ENCODE measurements around the gene ONECUT1. TPM values are rescaled to one million over a fixed set of nuclear protein-coding genes. Genes with fewer than 3 reads are reported as not detected.

ONECUT1 gene
- total RNA-seq, 1 donor from 2014 or later = not detected

- intact Hi-C loops (cut with micrococcal nuclease) = no loop called here
- H3K27me3 Mint-ChIP-seq (ENCODE audit: low read depth) = peaks cover 82% of the 10 kb centered on the region
- H3K9me3 Mint-ChIP-seq = no peaks in the 10 kb centered on the region
- H3K4me1 Mint-ChIP-seq (ENCODE audit: low read depth) = peaks cover 13% of the 10 kb centered on the region
- DNase-seq (ENCODE audit: low spot score) = no peak
- peaks cover 2% of the 10 kb centered on the region for H3K36me3 Mint-ChIP-seq (ENCODE audit: low read depth)
- H3K27ac Mint-ChIP-seq = no peak overlapping the region
- no peak overlapping the region for H3K4me3 Mint-ChIP-seq (ENCODE audit: low read depth)
Measured at GRCh38 chr15:52803108-52803466, 13.0 kb upstream of the ONECUT1 start.

GRCh38 chr15:52802110-52802509 lies 12.0 kb upstream of the ONECUT1 start:
- Mint-ChIP-seq H3K27me3 (ENCODE audit: low read depth) (peaks cover 81% of the 10 kb centered on the region), H3K27ac (no peak overlapping the region), H3K9me3 (no peaks in the 10 kb centered on the region), H3K4me3 (ENCODE audit: low read depth) (no peak overlapping the region), H3K4me1 (ENCODE audit: low read depth) (peaks cover 15% of the 10 kb centered on the region), H3K36me3 (ENCODE audit: low read depth) (peaks cover 2% of the 10 kb centered on the region)
- no peak for DNase-seq (ENCODE audit: low spot score)
- intact Hi-C loops (cut with micrococcal nuclease) = no loop called here

- no peak overlapping the region for H3K4me3 Mint-ChIP-seq (ENCODE audit: low read depth)
- peaks cover 81% of the 10 kb centered on the region for H3K27me3 Mint-ChIP-seq (ENCODE audit: low read depth)
- H3K9me3 Mint-ChIP-seq = no peaks in the 10 kb centered on the region
- H3K27ac Mint-ChIP-seq = no peak overlapping the region
- DNase-seq (ENCODE audit: low spot score) = no peak
- H3K36me3 Mint-ChIP-seq (ENCODE audit: low read depth) = peaks cover 2% of the 10 kb centered on the region
- peaks cover 19% of the 10 kb centered on the region for H3K4me1 Mint-ChIP-seq (ENCODE audit: low read depth)
- intact Hi-C loops (cut with micrococcal nuclease) = loop anchor here (2.0 kb wide), 1 partner anchor 17 kb away; no protein-coding TSS in a partner anchor
Measured at GRCh38 chr15:52801748-52802085, 11.6 kb upstream of the ONECUT1 start.

GRCh38 chr15:52800828-52801747 lies 11.0 kb upstream of the ONECUT1 start:
- no peak overlapping the region for H3K27ac Mint-ChIP-seq
- H3K4me3 Mint-ChIP-seq (ENCODE audit: low read depth) = no peak overlapping the region
- no peaks in the 10 kb centered on the region for H3K9me3 Mint-ChIP-seq
- no peak for DNase-seq (ENCODE audit: low spot score)
- H3K4me1 Mint-ChIP-seq (ENCODE audit: low read depth) = peaks cover 19% of the 10 kb centered on the region
- peaks cover 2% of the 10 kb centered on the region for H3K36me3 Mint-ChIP-seq (ENCODE audit: low read depth)
- intact Hi-C loops (cut with micrococcal nuclease) = loop anchor here (2.0 kb wide), 1 partner anchor 16 kb away; no protein-coding TSS in a partner anchor
- H3K27me3 Mint-ChIP-seq (ENCODE audit: low read depth) = peaks cover 81% of the 10 kb centered on the region

- Mint-ChIP-seq H3K27ac (no peak overlapping the region), H3K9me3 (no peaks in the 10 kb centered on the region), H3K36me3 (ENCODE audit: low read depth) (peaks cover 2% of the 10 kb centered on the region), H3K4me1 (ENCODE audit: low read depth) (peaks cover 16% of the 10 kb centered on the region), H3K27me3 (ENCODE audit: low read depth) (peaks cover 86% of the 10 kb centered on the region), H3K4me3 (ENCODE audit: low read depth) (no peak overlapping the region)
- DNase-seq (ENCODE audit: low spot score) = no peak
- intact Hi-C loops (cut with micrococcal nuclease) = no loop called here
Measured at GRCh38 chr15:52799145-52799811, 9.1 kb upstream of the ONECUT1 start.

GRCh38 chr15:52798529-52799101 lies 8.5 kb upstream of the ONECUT1 start:
- Mint-ChIP-seq H3K9me3 (no peaks in the 10 kb centered on the region), H3K4me3 (ENCODE audit: low read depth) (no peak overlapping the region), H3K27me3 (ENCODE audit: low read depth) (peaks cover 89% of the 10 kb centered on the region), H3K27ac (no peak overlapping the region), H3K4me1 (ENCODE audit: low read depth) (peaks cover 16% of the 10 kb centered on the region), H3K36me3 (ENCODE audit: low read depth) (peaks cover 2% of the 10 kb centered on the region)
- DNase-seq (ENCODE audit: low spot score) = no peak
- intact Hi-C loops (cut with micrococcal nuclease) = no loop called here

GRCh38 chr15:52797625-52798501 lies 7.7 kb upstream of the ONECUT1 start:
- intact Hi-C loops (cut with micrococcal nuclease) = no loop called here
- Mint-ChIP-seq H3K27ac (no peak overlapping the region), H3K27me3 (ENCODE audit: low read depth) (peaks cover 89% of the 10 kb centered on the region), H3K36me3 (ENCODE audit: low read depth) (no peaks in the 10 kb centered on the region), H3K9me3 (no peaks in the 10 kb centered on the region), H3K4me1 (ENCODE audit: low read depth) (peaks cover 10% of the 10 kb centered on the region), H3K4me3 (ENCODE audit: low read depth) (no peak overlapping the region)
- no peak for DNase-seq (ENCODE audit: low spot score)

GRCh38 chr15:52796753-52797520 lies 6.8 kb upstream of the ONECUT1 start:
- Mint-ChIP-seq H3K27me3 (ENCODE audit: low read depth) (peaks cover 88% of the 10 kb centered on the region), H3K27ac (no peak overlapping the region), H3K9me3 (no peaks in the 10 kb centered on the region), H3K36me3 (ENCODE audit: low read depth) (no peaks in the 10 kb centered on the region), H3K4me1 (ENCODE audit: low read depth) (peaks cover 10% of the 10 kb centered on the region), H3K4me3 (ENCODE audit: low read depth) (no peak overlapping the region)
- intact Hi-C loops (cut with micrococcal nuclease) = no loop called here
- DNase-seq (ENCODE audit: low spot score) = no peak

GRCh38 chr15:52796228-52796521 lies 6.0 kb upstream of the ONECUT1 start:
- intact Hi-C loops (cut with micrococcal nuclease) = no loop called here
- no peak for DNase-seq (ENCODE audit: low spot score)
- Mint-ChIP-seq H3K9me3 (no peaks in the 10 kb centered on the region), H3K36me3 (ENCODE audit: low read depth) (no peaks in the 10 kb centered on the region), H3K4me1 (ENCODE audit: low read depth) (peaks cover 10% of the 10 kb centered on the region), H3K4me3 (ENCODE audit: low read depth) (no peak overlapping the region), H3K27ac (no peak overlapping the region), H3K27me3 (ENCODE audit: low read depth) (peaks cover 87% of the 10 kb centered on the region)

GRCh38 chr15:52795464-52796227 lies 5.5 kb upstream of the ONECUT1 start:
- intact Hi-C loops (cut with micrococcal nuclease) = no loop called here
- peaks cover 86% of the 10 kb centered on the region for H3K27me3 Mint-ChIP-seq (ENCODE audit: low read depth)
- peak overlapping the region; percentile 11 for H3K27ac Mint-ChIP-seq
- peaks cover 8% of the 10 kb centered on the region for H3K4me1 Mint-ChIP-seq (ENCODE audit: low read depth)
- no peaks in the 10 kb centered on the region for H3K9me3 Mint-ChIP-seq
- H3K36me3 Mint-ChIP-seq (ENCODE audit: low read depth) = no peaks in the 10 kb centered on the region
- no peak overlapping the region for H3K4me3 Mint-ChIP-seq (ENCODE audit: low read depth)
- DNase-seq (ENCODE audit: low spot score) = no peak

GRCh38 chr15:52794665-52795463 lies 4.7 kb upstream of the ONECUT1 start:
- Mint-ChIP-seq H3K9me3 (no peaks in the 10 kb centered on the region), H3K27me3 (ENCODE audit: low read depth) (peaks cover 84% of the 10 kb centered on the region), H3K4me1 (ENCODE audit: low read depth) (peaks cover 8% of the 10 kb centered on the region), H3K27ac (no peak overlapping the region), H3K4me3 (ENCODE audit: low read depth) (no peak overlapping the region), H3K36me3 (ENCODE audit: low read depth) (no peaks in the 10 kb centered on the region)
- no peak for DNase-seq (ENCODE audit: low spot score)
- intact Hi-C loops (cut with micrococcal nuclease) = no loop called here
